Epithelial cell of prostate (primary cell): ENCODE measurements around the gene CACNA2D1.

ENCODE experiments used
- DNase-seq: peaks from one replicate; pipeline ENCODE4 v3.0.0-alpha.2; 2011; ENCODE audit warnings: low read depth, low spot score
- H3K27ac ChIP-seq: fragments of 450-650 bp; 2 replicates; pipeline ENCODE4 v1.5.1; 2017; ENCODE audit warnings: mild to moderate bottlenecking

Gene CACNA2D1

GRCh38 chr7:82079527-82079926 is 364.1 kb downstream of the CACNA2D1 start:
- no peak overlapping the region for H3K27ac ChIP-seq
- DNase-seq, result no peak

DNA sequence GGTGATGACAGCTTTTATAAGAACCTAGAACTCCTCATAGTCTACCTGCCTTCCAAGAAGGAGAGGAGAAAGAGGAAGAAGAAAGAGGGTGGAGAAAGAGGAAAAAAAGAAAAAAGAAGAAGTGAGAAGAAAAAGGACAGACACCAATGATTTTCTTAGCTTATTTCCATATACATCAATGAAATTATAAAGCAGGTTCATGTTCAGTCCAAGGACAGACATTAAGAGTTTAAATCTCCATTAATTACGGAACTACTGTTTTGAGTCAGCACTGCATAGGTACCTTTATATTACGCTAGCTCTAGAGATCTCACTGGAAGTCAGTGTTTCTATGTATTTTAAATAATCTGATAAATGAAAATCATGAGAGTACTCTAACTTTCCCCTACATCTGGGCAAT is 364.8 kb downstream of the CACNA2D1 start:
- H3K27ac ChIP-seq, result no peak overlapping the region
- DNase-seq, result no peak

GRCh38 chr7:82071468-82071867 is 372.1 kb downstream of the CACNA2D1 start:
- no peak for DNase-seq
- H3K27ac ChIP-seq, result no peak overlapping the region

DNA sequence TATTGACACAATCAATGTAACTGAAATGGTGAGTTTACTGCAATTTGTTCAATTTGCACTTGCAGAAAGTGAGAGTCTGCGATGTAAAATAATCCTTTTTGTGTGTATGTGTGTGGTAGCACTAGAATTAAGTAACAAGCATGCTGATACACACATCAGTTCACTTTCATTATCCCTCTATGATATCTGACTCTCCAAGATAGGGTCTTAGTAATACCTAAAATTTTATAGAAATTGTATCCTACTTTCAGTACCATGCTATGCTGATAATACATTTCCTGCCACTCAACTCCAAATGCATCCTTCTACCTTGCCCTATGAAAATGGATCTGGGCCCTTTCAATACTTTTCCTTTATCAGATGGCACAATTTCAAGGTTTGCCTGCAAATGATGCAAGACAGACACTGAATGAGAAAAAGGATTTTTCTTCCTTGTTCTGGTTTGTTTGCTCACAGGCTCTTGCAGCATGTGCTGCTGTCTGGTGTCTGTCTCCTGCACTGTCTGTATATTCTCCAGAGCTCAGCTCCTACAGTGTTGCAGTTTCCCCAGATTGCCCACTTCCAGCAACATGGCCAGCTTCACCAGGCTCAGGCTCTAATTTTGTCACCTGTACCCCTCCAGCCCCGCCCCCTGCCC is 375.8 kb downstream of the CACNA2D1 start:
- DNase-seq, result no peak
- no peak overlapping the region for H3K27ac ChIP-seq

- DNase-seq, result no peak
- H3K27ac ChIP-seq, result no peak overlapping the region
Observed at GRCh38 chr7:82057476-82057875, 386.1 kb downstream of the CACNA2D1 start.

GRCh38 chr7:82056282-82056681 is 387.3 kb downstream of the CACNA2D1 start:
- DNase-seq, result no peak
- no peak overlapping the region for H3K27ac ChIP-seq

- H3K27ac ChIP-seq, result no peak overlapping the region
- no peak for DNase-seq
Observed at GRCh38 chr7:82054544-82054943, 389.0 kb downstream of the CACNA2D1 start.

DNA sequence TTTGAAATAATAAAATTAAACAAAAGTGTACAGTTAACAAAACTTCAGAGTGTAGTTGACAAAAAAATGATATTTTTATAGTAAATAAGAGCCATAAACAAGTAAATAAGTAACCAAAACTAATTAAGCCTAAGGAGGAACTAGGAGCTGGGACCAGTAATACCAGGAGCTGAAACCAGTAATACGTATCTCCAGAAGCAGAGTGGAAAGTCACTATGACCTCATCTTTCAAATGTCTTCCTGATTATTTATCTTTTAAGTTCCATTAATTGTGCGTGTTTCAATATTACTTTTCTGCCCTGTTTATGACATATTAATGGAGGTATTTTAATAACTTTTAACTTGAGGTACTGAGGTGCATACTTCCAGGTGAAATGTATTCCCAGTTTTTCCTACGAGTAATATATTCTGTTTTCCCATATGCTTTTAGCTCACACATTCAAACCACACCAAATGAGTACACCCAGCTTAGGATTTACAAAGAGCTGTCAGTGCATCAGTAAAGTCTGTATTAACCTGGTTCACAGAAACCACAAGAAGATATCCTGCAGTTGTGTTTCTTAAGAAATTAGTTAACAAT is 390.0 kb downstream of the CACNA2D1 start:
- no peak for DNase-seq
- H3K27ac ChIP-seq, result no peak overlapping the region

GRCh38 chr7:82051601-82052000 is 392.0 kb downstream of the CACNA2D1 start:
- DNase-seq, result no peak
- no peak overlapping the region for H3K27ac ChIP-seq

- H3K27ac ChIP-seq, result no peak overlapping the region
- DNase-seq, result no peak
Observed at GRCh38 chr7:82050792-82051191, 392.8 kb downstream of the CACNA2D1 start.

DNA sequence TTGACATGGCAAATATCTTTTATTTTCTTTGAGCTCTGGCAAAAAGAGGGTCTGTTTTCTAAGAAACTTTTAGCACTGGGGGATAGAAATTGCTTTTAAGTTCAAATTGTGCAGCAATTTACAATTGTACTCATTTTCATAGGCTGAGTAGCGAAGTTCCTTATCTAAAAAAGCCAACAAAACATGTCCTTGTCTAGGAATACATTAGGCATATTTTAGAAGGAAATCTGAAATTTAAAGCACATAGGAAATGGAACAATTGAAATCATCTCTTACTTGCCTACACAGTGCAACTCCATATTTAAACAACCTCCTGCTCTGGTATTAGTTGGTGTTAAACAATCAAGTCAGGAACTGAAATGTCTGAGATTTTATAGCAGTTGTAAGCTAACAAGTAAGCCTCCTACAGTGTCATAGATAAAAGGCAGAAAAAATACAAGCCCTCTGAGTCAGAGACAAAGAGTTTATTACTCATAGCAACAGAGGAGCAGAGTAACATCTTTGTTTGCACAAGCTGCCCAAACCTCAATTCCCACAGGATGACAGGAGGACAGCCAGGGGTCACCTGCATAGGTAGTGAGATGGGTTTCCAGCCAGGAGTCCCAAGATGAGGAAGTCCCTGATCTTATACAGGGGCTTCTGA is 393.6 kb downstream of the CACNA2D1 start:
- H3K27ac ChIP-seq, result no peak overlapping the region
- peak; percentile 64 for DNase-seq

DNA sequence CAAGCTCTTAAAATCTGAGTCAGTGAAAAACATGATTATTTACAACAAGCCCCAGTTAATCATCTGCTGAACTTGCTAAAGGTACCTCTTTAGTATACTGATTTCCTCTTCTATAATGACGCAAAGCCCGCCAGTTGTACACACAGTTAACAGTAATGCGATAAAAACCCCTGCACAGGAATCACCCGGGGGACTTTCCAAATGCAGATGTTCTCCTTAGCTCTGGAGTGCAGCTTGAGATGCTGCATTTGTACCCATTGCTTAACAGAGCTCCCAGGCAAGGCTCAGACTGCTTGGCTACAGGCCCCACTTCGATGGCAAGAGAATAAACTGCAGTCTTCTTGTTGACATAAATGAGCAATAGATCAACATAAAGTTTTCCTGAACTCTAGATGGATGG is 394.1 kb downstream of the CACNA2D1 start:
- no peak for DNase-seq
- no peak overlapping the region for H3K27ac ChIP-seq

GRCh38 chr7:82044497-82045080 is 399.0 kb downstream of the CACNA2D1 start:
- no peak overlapping the region for H3K27ac ChIP-seq
- DNase-seq, result no peak

GRCh38 chr7:82039621-82040020 is 404.0 kb downstream of the CACNA2D1 start:
- H3K27ac ChIP-seq, result no peak overlapping the region
- DNase-seq, result no peak

GRCh38 chr7:82036146-82036886 is 407.3 kb downstream of the CACNA2D1 start:
- no peak overlapping the region for H3K27ac ChIP-seq
- no peak for DNase-seq

DNA sequence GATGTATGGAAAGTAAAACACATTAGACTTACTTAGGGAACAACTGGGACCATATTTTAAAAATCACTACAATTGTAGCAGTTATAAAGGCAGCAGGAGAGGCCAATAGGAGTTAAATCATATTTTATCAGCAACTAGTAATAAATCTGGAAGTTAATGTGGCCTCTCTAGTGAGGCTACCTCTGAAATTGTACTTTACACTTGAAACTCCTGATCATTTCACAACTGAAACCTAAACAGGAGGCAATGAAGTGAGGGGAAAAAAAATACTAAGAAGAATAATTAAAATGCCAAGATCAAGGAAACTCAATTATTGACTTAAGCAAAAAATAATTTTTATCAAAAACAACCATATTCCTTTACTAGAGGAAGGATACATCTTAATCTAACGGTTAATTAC is 408.1 kb downstream of the CACNA2D1 start:
- no peak overlapping the region for H3K27ac ChIP-seq
- no peak for DNase-seq

DNA sequence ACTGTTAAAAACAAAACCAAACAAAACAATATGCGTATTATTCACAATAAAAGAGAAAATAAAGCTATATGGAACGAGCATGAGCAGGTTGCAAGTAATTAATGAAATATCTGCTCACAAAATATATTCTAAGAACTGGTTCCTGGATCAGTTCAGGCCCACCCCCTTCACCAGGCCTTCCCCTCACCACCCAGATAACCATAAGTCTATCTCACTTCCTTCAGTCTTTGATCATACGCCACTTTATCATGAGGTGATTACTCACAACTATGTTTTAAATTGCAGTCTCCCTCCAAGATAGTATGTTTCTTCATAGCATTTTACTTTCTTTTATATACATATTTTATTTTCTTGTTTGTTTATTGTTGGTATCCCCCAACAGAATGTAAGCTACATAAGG is 410.7 kb downstream of the CACNA2D1 start:
- DNase-seq, result no peak
- no peak overlapping the region for H3K27ac ChIP-seq

- H3K27ac ChIP-seq, result no peak overlapping the region
- DNase-seq, result no peak
Observed at GRCh38 chr7:82029236-82029913, 414.2 kb downstream of the CACNA2D1 start.

- no peak for DNase-seq
- H3K27ac ChIP-seq, result no peak overlapping the region
Observed at GRCh38 chr7:82028097-82028496, 415.5 kb downstream of the CACNA2D1 start.

DNA sequence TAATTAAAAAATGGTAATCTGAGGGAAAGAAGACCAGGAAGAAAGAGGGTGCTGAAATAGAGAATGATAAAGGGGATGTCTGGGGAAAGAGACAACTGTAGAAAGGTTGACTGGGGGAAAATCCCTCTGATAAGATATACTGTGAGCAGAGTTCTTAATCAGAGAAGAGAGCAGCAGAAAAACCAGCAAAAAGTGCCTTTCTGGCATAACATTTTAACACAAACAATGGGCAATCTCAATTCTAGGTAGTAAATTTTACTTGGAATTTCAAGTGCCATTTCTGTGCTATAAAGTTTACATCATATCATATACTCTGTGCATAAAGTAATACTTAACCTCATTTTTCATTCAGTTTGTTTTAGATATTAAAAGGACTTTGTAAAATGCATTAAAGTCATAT is 421.9 kb downstream of the CACNA2D1 start:
- no peak for DNase-seq

More for the DNA sequence above, 421.9 kb downstream of the CACNA2D1 start:
- H3K27ac ChIP-seq, result no peak overlapping the region
